HEK293 (cell line): ENCODE measurements around the gene NDOR1.

Experiments used
- CTCF ChIA-PET: fragments of 350-600 bp; formaldehyde crosslinking; extraction: SDS; loops from one replicate; lab custom pipeline; 2021; ENCODE audit warnings: antibody characterized with exemption; lab: Yijun Ruan, JAX
- POLR2A ChIA-PET: fragments of 300-600 bp; formaldehyde crosslinking; extraction: SDS; loops from one replicate; lab custom pipeline; 2020; ENCODE audit warnings: antibody characterized with exemption, inconsistent platforms; lab: Yijun Ruan, JAX
- H3K27ac ChIP-seq: fragments of 200-500 bp; sonication (Bioruptor generic); 2 replicates; pipeline ENCODE4 v1.5.1; 2014; ENCODE audit warnings: low read depth, low read length, control low read depth, inconsistent platforms; ENCODE audit errors: extremely low read depth
- H3K36me3 ChIP-seq, 2 experiments: fragments of 200-500 bp in 1 of 2; sonication (Bioruptor generic) in 1 of 2; 1 replicate in 1 of 2; 2 replicates in 1 of 2; pipeline ENCODE4 v1.5.1; 2014 to 2017; ENCODE audit warnings: inconsistent platforms in 2 of 2, low read length in 2 of 2; ENCODE audit not compliant: control insufficient read depth in 2 of 2, insufficient read depth in 1 of 2
- H3K4me1 ChIP-seq: fragments of 200-500 bp; sonication (Bioruptor generic); 2 replicates; pipeline ENCODE4 v1.5.1; 2014; ENCODE audit warnings: mild to moderate bottlenecking, low read length, inconsistent platforms; ENCODE audit not compliant: control insufficient read depth, insufficient read depth
- H3K4me3 ChIP-seq: 2 replicates; pipeline ENCODE4 v1.5.1; 2011; ENCODE audit warnings: low read depth, mild to moderate bottlenecking, control low read depth, low read length, moderate library complexity
- H3K9me3 ChIP-seq: fragments of 200-500 bp; sonication (Bioruptor generic); 2 replicates; pipeline ENCODE4 v1.5.1; 2014; ENCODE audit warnings: low read depth, low read length, inconsistent platforms; ENCODE audit not compliant: control insufficient read depth, insufficient read depth
- EGR2 ChIP-seq: fragments of 450-650 bp; formaldehyde crosslinking; IDR thresholded peaks from 2 replicates; pipeline ENCODE4 v1.5.1; 2016; ENCODE audit warnings: low read depth, missing biosample characterization, missing genetic modification characterization
- GLIS2 ChIP-seq: fragments of 450-650 bp; formaldehyde crosslinking; IDR thresholded peaks from 2 replicates; pipeline ENCODE4 v1.5.1; 2016; ENCODE audit warnings: missing biosample characterization, missing genetic modification characterization
- HOXD13 ChIP-seq: sonication (generic); formaldehyde crosslinking; IDR thresholded peaks from 2 replicates; pipeline ENCODE4 v1.8.0; 2022; ENCODE audit warnings: missing genetic modification reagents, borderline replicate concordance
- KLF10 ChIP-seq: fragments of 450-650 bp; IDR thresholded peaks from 2 replicates; pipeline ENCODE4 v1.5.1; 2018; ENCODE audit warnings: missing biosample characterization, mild to moderate bottlenecking, missing genetic modification characterization
- MZF1 ChIP-seq: fragments of 450-650 bp; formaldehyde crosslinking; IDR thresholded peaks from 2 replicates; pipeline ENCODE4 v1.5.1; 2017; ENCODE audit warnings: missing biosample characterization, missing genetic modification characterization, borderline replicate concordance
- ZBTB48 ChIP-seq: fragments of 450-650 bp; formaldehyde crosslinking; IDR thresholded peaks from 2 replicates; pipeline ENCODE4 v1.5.1; 2016; ENCODE audit warnings: missing biosample characterization, missing genetic modification characterization
- ZFHX2 ChIP-seq: fragments of 450-650 bp; formaldehyde crosslinking; conservative IDR thresholded peaks from 2 replicates; pipeline ENCODE4 v1.5.1; 2016; ENCODE audit warnings: missing biosample characterization, missing genetic modification characterization
- ZNF10 ChIP-seq: fragments of 450-650 bp; formaldehyde crosslinking; IDR thresholded peaks from 2 replicates; pipeline ENCODE4 v1.5.1; 2017; ENCODE audit warnings: missing biosample characterization, missing genetic modification characterization
- ZNF133 ChIP-seq: fragments of 450-650 bp; formaldehyde crosslinking; IDR thresholded peaks from 2 replicates; pipeline ENCODE4 v1.5.1; 2016; ENCODE audit warnings: missing biosample characterization, missing genetic modification characterization
- ZNF140 ChIP-seq: fragments of 450-650 bp; formaldehyde crosslinking; IDR thresholded peaks from 2 replicates; pipeline ENCODE4 v1.5.1; 2016; ENCODE audit warnings: missing biosample characterization, missing genetic modification characterization
- ZNF157 ChIP-seq: fragments of 450-650 bp; formaldehyde crosslinking; IDR thresholded peaks from 2 replicates; pipeline ENCODE4 v1.5.1; 2016; ENCODE audit warnings: missing biosample characterization, missing genetic modification characterization
- ZNF292 ChIP-seq: fragments of 450-650 bp; formaldehyde crosslinking; IDR thresholded peaks from 2 replicates; pipeline ENCODE4 v1.5.1; 2016; ENCODE audit warnings: low read depth, missing biosample characterization, missing genetic modification characterization, borderline replicate concordance
- ZNF585B ChIP-seq: fragments of 450-650 bp; formaldehyde crosslinking; IDR thresholded peaks from 2 replicates; pipeline ENCODE4 v1.5.1; 2016; ENCODE audit warnings: missing biosample characterization, missing genetic modification characterization
- ZNF600 ChIP-seq: fragments of 450-650 bp; formaldehyde crosslinking; IDR thresholded peaks from 2 replicates; pipeline ENCODE4 v1.5.1; 2016; ENCODE audit warnings: missing biosample characterization, missing genetic modification characterization
- TF ChIP-seq, protein P1 (sequence below): fragments of 450-650 bp; formaldehyde crosslinking; IDR thresholded peaks from 2 replicates; pipeline ENCODE4 v1.5.1; 2016; ENCODE audit warnings: missing biosample characterization, missing genetic modification characterization
- TF ChIP-seq, protein P2 (sequence below): fragments of 450-650 bp; formaldehyde crosslinking; IDR thresholded peaks from 2 replicates; pipeline ENCODE4 v1.5.1; 2016; ENCODE audit warnings: missing biosample characterization, missing genetic modification characterization
- TF ChIP-seq, protein P3 (sequence below): sonication (generic); formaldehyde crosslinking; IDR thresholded peaks from 2 replicates; pipeline ENCODE4 v1.8.1; 2022; ENCODE audit warnings: mild to moderate bottlenecking, moderate library complexity, missing genetic modification reagents

NDOR1 gene

DNA sequence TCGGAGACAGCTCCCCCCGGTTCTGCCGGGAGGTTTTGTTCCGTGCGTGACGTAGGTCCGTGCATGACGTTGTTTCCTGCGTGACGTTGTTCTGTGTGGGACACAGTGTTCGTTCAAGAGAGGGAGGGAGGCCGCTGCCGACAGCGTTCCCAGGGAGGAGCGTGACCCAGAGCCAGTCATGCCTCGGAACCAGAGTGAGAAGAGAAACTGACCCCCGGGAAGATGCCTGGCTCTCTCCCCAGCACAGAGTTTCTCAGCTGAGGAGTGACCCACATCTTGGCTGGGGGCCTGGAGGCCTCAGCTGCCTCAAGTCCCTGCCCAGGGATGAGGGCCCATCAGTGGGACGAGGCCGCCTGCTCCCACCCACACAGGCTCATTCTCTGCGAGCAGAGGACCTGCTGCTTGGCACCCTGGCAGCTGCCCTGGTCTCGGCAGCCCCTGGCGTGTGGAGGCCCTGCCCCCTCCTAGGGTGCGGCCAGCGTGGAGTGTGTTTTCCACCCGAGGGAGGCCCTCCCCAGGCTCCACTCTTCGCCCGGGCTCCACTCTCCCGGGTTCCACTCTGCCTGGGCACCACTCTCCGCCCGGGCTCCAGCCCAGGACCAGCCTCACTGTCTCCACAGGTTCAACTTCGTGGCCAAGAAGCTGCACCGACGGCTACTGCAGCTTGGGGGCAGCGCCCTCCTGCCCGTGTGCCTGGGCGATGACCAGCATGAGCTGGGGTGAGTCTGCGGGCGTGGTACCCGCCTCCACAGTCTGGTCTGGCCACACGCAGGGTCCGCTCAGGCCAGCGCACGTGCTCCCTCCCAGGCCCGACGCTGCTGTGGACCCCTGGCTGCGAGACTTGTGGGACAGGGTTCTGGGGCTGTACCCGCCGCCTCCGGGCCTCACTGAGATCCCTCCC lies 7.9 kb downstream of the NDOR1 start:
- H3K4me1 ChIP-seq, result no peaks in the 10 kb centered on the region
- ChIA-PET POLR2A (interaction anchor here (1.0 to 17.2 kb wide), 3 partner anchors 5 to 27 kb away, joined by 5 to 304 read pairs (median 304); partner anchors contain the start of genes CYSRT1, NDOR1, RNF208 and RNF224), CTCF (interaction anchor here (0.7 to 1.2 kb wide), 5 partner anchors 10 to 156 kb away, joined by 3 to 8 read pairs (median 3); partner anchors contain the start of gene TPRN)
- no peaks in the 10 kb centered on the region for H3K9me3 ChIP-seq
- no peak overlapping the region for H3K4me3 ChIP-seq
- TF ChIP-seq MZF1 (tag by site-specific recombination) (no peak), HOXD13 (CRISPR knock-in tag) (no peak), ZNF292 (tag by site-specific recombination) (no peak), GLIS2 (tag by site-specific recombination) (peak; percentile 24; the same call in 1 of the 2 replicates), ZNF140 (tag by site-specific recombination) (no peak), KLF10 (tag by site-specific recombination) (no peak), ZNF10 (no peak), ZBTB48 (tag by site-specific recombination) (no peak), ZNF157 (tag by site-specific recombination) (peak; percentile 68), ZNF133 (tag by site-specific recombination) (no peak), EGR2 (tag by site-specific recombination) (peak; percentile 9; the same call in 1 of the 2 replicates)
- TF ChIP-seq, protein P1, sequence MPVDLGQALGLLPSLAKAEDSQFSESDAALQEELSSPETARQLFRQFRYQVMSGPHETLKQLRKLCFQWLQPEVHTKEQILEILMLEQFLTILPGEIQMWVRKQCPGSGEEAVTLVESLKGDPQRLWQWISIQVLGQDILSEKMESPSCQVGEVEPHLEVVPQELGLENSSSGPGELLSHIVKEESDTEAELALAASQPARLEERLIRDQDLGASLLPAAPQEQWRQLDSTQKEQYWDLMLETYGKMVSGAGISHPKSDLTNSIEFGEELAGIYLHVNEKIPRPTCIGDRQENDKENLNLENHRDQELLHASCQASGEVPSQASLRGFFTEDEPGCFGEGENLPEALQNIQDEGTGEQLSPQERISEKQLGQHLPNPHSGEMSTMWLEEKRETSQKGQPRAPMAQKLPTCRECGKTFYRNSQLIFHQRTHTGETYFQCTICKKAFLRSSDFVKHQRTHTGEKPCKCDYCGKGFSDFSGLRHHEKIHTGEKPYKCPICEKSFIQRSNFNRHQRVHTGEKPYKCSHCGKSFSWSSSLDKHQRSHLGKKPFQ, result no peak
- TF ChIP-seq, protein P2, sequence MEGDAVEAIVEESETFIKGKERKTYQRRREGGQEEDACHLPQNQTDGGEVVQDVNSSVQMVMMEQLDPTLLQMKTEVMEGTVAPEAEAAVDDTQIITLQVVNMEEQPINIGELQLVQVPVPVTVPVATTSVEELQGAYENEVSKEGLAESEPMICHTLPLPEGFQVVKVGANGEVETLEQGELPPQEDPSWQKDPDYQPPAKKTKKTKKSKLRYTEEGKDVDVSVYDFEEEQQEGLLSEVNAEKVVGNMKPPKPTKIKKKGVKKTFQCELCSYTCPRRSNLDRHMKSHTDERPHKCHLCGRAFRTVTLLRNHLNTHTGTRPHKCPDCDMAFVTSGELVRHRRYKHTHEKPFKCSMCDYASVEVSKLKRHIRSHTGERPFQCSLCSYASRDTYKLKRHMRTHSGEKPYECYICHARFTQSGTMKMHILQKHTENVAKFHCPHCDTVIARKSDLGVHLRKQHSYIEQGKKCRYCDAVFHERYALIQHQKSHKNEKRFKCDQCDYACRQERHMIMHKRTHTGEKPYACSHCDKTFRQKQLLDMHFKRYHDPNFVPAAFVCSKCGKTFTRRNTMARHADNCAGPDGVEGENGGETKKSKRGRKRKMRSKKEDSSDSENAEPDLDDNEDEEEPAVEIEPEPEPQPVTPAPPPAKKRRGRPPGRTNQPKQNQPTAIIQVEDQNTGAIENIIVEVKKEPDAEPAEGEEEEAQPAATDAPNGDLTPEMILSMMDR (tag by site-specific recombination), result peak; percentile 55
- H3K27ac ChIP-seq, result no peak overlapping the region
- H3K36me3 ChIP-seq, result peaks cover 7 to 86% of the 10 kb centered on the region in 2 experiments; a peak in 2 of 3 replicates

DNA sequence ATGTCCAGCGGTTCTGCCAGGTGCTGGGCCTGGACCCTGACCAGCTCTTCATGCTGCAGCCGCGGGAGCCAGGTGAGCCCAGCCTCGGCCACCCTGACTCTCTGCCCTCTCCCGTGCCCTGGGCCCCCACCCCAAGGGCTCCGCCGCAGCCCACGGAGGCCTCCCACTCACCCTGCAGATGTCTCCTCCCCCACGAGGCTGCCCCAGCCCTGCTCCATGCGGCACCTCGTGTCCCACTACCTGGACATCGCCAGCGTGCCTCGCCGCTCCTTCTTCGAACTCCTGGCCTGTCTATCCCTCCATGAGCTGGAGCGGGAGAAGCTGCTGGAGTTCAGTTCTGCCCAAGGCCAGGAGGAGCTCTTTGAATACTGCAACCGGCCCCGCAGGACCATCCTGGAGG lies 9.1 kb downstream of the NDOR1 start:
- H3K27ac ChIP-seq, result no peak overlapping the region
- H3K9me3 ChIP-seq, result no peaks in the 10 kb centered on the region
- ChIA-PET CTCF (interaction anchor here (0.5 to 1.1 kb wide), 2 partner anchors 22 to 96 kb away, joined by 3 to 8 read pairs; no protein-coding TSS in a partner anchor), POLR2A (interaction anchor here (0.5 to 17.2 kb wide), 7 partner anchors 6 to 513 kb away, joined by 3 to 304 read pairs (median 4); partner anchors contain the start of genes CYSRT1, NDOR1, RNF208 and RNF224)
- H3K4me1 ChIP-seq, result no peaks in the 10 kb centered on the region
- peaks cover 3 to 84% of the 10 kb centered on the region in 2 experiments; a peak in 2 of 3 replicates for H3K36me3 ChIP-seq
- TF ChIP-seq EGR2 (tag by site-specific recombination) (peak; percentile 83), ZNF600 (0 out of 2 replicates have a peak, but pooled peaks have one; percentile 19), ZFHX2 (tag by site-specific recombination) (peak; percentile 72), ZNF585B (tag by site-specific recombination) (no peak)
- TF ChIP-seq, protein P3, sequence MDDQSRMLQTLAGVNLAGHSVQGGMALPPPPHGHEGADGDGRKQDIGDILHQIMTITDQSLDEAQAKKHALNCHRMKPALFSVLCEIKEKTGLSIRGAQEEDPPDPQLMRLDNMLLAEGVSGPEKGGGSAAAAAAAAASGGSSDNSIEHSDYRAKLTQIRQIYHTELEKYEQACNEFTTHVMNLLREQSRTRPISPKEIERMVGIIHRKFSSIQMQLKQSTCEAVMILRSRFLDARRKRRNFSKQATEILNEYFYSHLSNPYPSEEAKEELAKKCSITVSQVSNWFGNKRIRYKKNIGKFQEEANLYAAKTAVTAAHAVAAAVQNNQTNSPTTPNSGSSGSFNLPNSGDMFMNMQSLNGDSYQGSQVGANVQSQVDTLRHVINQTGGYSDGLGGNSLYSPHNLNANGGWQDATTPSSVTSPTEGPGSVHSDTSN (CRISPR knock-in tag), result no peak
- no peak overlapping the region for H3K4me3 ChIP-seq
